ENCODE data around the gene CBLIF.

GRCh38 chr11:59845399-59845798, at the start of gene CBLIF:
- TF ChIP-seq CTCF (IDR thresholded peaks at IDR 0.05; ENCODE audit: borderline replicate concordance, extremely low read depth, low read length, poor library complexity, severe bottlenecking) = no peak
- TF ChIP-seq EZH2 (IDR thresholded peaks at IDR 0.05; ENCODE audit: borderline replicate concordance, low read depth, low read length, severe bottlenecking) = no peak

Measured in DND-41 (cell line).